Transverse colon (tissue), 4 donors: Measurements from ENCODE around the gene SHROOM3. TPM values are rescaled to one million over a fixed set of nuclear protein-coding genes. Genes with fewer than 3 reads are reported as not detected.

ENCODE experiments used
- DNase-seq: peaks from one replicate; pipeline ENCODE4 v3.0.0-alpha.2; 2019
- H3K27ac ChIP-seq, 4 donors: fragments of 200-600 bp; sonication (generic); 2 replicates each; pipeline ENCODE4 v1.5.1; 2016 to 2018; ENCODE audit warnings: inconsistent platforms in 4 of 4
- H3K27me3 ChIP-seq: fragments of 200-600 bp; sonication (generic); 2 replicates; pipeline ENCODE4 v1.5.1; 2017; ENCODE audit warnings: inconsistent platforms
- H3K36me3 ChIP-seq, 4 donors: fragments of 200-600 bp; sonication (generic); 2 replicates each; pipeline ENCODE4 v1.5.1; 2017 to 2019; ENCODE audit warnings: inconsistent platforms in 4 of 4
- H3K4me1 ChIP-seq, 4 donors: fragments of 200-600 bp; sonication (generic); 2 replicates each; pipeline ENCODE4 v1.5.1; 2017 to 2020; ENCODE audit warnings: inconsistent platforms in 4 of 4
- H3K4me3 ChIP-seq, 4 donors: fragments of 200-600 bp; sonication (generic); 1 replicate in 1 of 4; 2 replicates in 3 of 4; pipeline versions ENCODE4 v1.5.1 to v1.6.1; 2017 to 2019; ENCODE audit warnings: inconsistent platforms in 4 of 4
- H3K9me3 ChIP-seq, 2 donors: fragments of 200-600 bp; sonication (generic); 2 replicates each; pipeline ENCODE4 v1.5.1; 2017 to 2019; ENCODE audit warnings: inconsistent platforms in 2 of 2
- EP300 ChIP-seq: sonication (generic); formaldehyde crosslinking; IDR thresholded peaks from one replicate; pipeline ENCODE4 v1.6.1; 2017; ENCODE audit warnings: antibody characterized with exemption, low read depth
- POLR2A ChIP-seq: fragments of 450-650 bp; IDR thresholded peaks from one replicate; pipeline ENCODE4 v1.6.1; 2016; ENCODE audit warnings: antibody characterized with exemption, mild to moderate bottlenecking, moderate library complexity
- POLR2AphosphoS5 ChIP-seq, 3 donors: sonication (generic); formaldehyde crosslinking; IDR thresholded peaks; one replicate each; pipeline ENCODE4 v1.6.1; 2016; ENCODE audit warnings: antibody characterized with exemption in 3 of 3
- WGBS, 2 donors: methylation state at CpG; one replicate each; pipeline ENCODE4 v1.1.5; 2018; ENCODE audit warnings: low coverage in 1 of 2; 5-methylcytosine and 5-hydroxymethylcytosine counted together
- in situ Hi-C, 4 donors: fragments of 200-750 bp; cut with MboI; loops; one replicate each; pipeline versions ENCODE4 v1.15.0 to v1.15.1; 2017; ENCODE audit warnings: low sequenced_read_pairs in 3 of 4, low pct_ligation_motif_present in 1 of 4, low pct_unique_long_range_greater_than_20kb in 1 of 4
- intact Hi-C: fragments of 100-400 bp; cut with DNase I; formaldehyde crosslinking; loops from one replicate; pipeline ENCODE4 v1.15.1; 2023; ENCODE audit warnings: low total_unique reads
- total RNA-seq, 4 donors: library from RNA; depleted of rRNA; stranded (reverse); fragments of >200 nt; gene quantifications; one replicate each; pipeline ENCODE4 v1.1.0, GENCODE V29; 2016
- TF ChIP-seq, protein P1 (sequence below), 5 experiments: fragments of 200-600 bp in 3 of 5; fragments of 450-650 bp in 2 of 5; sonication (generic) in 3 of 5; IDR thresholded peaks; 1 replicate in 2 of 5; 2 replicates in 3 of 5; pipeline ENCODE4 v1.5.1; 2016 to 2017; ENCODE audit warnings: antibody characterized with exemption in 5 of 5, inconsistent platforms in 3 of 5, mild to moderate bottlenecking in 2 of 5, moderate library complexity in 1 of 5

The SHROOM3 gene
- 100 to 1,000 TPM; 182 to 456 (median 437) TPM for total RNA-seq

DNA sequence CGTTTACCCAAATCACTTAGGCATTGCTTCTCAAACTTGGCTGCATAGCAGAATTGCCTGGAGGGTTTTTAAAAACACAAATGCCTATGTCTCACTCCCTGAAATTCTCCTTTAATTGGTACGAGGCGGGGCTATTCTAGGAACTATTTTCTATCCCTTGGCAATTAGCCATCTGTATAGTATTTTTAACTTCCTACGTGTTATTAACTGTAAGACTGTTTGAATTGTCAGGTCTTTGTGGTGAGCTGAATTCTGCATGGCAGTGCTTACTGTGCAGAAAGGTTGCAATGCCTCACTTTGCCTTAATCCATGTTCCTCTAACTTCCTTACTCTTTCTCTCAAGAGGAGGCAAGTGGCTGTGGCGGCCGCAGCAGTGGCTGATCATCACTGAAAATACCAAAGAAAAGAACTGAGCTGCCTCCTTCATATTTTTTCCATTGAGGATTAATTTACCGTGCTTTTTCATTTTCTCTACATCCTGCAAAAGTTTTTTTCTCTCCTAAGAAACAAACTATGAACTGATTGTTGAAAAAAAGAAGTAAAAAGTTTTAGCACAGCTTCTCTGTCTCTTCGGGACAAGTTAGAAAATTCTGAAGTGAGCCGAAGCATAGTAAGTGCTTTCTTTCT, at the start of gene SHROOM3:
SHROOM3 (plus strand) TSS at position 329 of the 627 bp plus-strand sequence. CDS start 824 bp downstream, outside the sequence.
- Histone ChIP-seq H3K4me1 (peaks cover 0 to 4% (median 0%) of the 10 kb centered on the region in 4 donors), H3K9me3 (no peaks in the 10 kb centered on the region), H3K27ac (peak within 1 kb of the TSS in 1 of 4 donors; percentile 7), H3K4me3 (peak within 1 kb of the TSS in 2 of 4 donors; percentile 4 to 15), H3K36me3 (no peaks in the 10 kb centered on the region), H3K27me3 (no peaks in the 10 kb centered on the region)
- intact Hi-C loops = loop anchor here (5.0 kb wide), 1 partner anchor 67 kb away; no protein-coding TSS in a partner anchor
- in situ Hi-C loops = loop anchor here in 3 of 4 donors (5.0 to 10.0 kb wide), 3 partner anchors 60 to 320 kb away; no protein-coding TSS in a partner anchor
- 45 to 50% methylated on average over 9 of the region's 9 CpGs for WGBS, 2 donors
- no peak for DNase-seq
- no peak for TF ChIP-seq POLR2AphosphoS5 (IDR thresholded peaks at IDR 0.05)
- TF ChIP-seq, protein P1, sequence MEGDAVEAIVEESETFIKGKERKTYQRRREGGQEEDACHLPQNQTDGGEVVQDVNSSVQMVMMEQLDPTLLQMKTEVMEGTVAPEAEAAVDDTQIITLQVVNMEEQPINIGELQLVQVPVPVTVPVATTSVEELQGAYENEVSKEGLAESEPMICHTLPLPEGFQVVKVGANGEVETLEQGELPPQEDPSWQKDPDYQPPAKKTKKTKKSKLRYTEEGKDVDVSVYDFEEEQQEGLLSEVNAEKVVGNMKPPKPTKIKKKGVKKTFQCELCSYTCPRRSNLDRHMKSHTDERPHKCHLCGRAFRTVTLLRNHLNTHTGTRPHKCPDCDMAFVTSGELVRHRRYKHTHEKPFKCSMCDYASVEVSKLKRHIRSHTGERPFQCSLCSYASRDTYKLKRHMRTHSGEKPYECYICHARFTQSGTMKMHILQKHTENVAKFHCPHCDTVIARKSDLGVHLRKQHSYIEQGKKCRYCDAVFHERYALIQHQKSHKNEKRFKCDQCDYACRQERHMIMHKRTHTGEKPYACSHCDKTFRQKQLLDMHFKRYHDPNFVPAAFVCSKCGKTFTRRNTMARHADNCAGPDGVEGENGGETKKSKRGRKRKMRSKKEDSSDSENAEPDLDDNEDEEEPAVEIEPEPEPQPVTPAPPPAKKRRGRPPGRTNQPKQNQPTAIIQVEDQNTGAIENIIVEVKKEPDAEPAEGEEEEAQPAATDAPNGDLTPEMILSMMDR (IDR thresholded peaks at IDR 0.05) = no peak
- TF ChIP-seq POLR2A = no peak

DNA sequence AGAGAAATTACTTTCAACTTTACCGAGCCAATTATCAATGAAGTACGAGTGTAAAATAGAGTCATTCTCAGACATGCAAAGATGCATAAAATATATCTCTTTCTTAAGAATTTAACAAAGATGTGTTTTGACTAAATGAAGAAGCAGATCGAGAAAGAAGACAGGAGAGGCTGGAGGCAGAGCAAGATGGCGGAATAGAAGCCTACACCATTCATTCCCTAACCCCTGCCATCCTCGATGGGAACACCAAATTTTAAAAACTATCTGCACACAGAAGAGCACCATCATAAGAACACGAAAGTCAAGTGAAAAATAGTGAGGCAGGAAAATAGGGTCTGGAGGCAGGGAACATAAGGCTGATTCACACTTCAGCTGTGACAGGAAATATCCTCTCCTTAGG, 49.1 kb upstream of the SHROOM3 start:
- DNase-seq = no peak

DNA sequence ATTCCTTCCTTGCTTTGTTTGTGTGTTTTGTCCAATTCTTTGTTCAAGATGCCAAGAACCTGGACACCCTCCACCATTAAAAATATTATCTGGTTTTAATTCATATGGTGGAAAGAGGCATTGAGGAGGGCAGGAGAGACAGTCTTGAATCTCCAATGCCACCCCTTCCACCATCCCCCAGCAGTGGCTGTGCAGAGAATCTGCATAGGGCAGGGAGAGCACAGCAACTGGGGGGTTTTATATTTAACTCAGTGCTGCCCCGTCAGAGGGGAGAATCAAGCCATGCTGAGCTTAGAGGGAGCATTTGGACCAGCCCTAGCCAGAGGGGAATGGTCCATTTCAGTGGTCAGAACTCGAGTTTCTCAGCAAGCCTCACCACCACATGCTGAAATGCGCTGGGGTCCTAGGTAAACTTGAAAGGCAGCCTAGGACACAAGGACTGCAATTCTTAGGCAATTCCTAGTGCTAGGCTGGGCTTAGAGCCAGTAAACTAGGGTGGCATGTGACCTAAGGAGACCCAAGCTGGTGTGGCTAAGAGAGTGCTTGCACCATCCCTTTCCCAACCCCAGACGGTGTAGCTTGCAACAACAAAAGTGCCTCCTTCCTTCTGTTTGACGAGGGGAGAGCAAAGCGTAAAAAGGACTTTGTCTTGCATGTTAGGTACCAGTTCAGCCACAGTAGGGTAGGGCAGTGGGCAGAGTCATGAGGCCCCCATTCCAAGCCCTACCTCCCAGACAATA, 48.3 kb upstream of the SHROOM3 start:
- Histone ChIP-seq H3K9me3 (peaks cover 0 to 5% of the 10 kb centered on the region in 2 donors), H3K27me3 (no peaks in the 10 kb centered on the region), H3K36me3 (no peaks in the 10 kb centered on the region), H3K4me1 (no peaks in the 10 kb centered on the region), H3K4me3 (no peak overlapping the region), H3K27ac (no peak overlapping the region)
- no peak for TF ChIP-seq POLR2AphosphoS5 (IDR thresholded peaks at IDR 0.05)
- TF ChIP-seq, protein P1 (IDR thresholded peaks at IDR 0.05) = no peak
- no peak for TF ChIP-seq EP300
- no peak for TF ChIP-seq POLR2A
- DNase-seq = no peak
- in situ Hi-C loops (loop anchor here in 1 of 4 donors (10.0 kb wide), 1 partner anchor 212 kb away; no protein-coding TSS in a partner anchor), intact Hi-C loops (no loop called here)
- WGBS, 2 donors = 88 to 100% methylated on average over 2 to 6 of the region's 6 CpGs

More for the DNA sequence above, 49.1 kb upstream of the SHROOM3 start:
- TF ChIP-seq EP300 = no peak
- TF ChIP-seq, protein P1 (IDR thresholded peaks at IDR 0.05) = no peak
- TF ChIP-seq POLR2AphosphoS5 (IDR thresholded peaks at IDR 0.05) = no peak
- no peak for TF ChIP-seq POLR2A
- intact Hi-C loops = no loop called here
- Histone ChIP-seq H3K4me1 (no peaks in the 10 kb centered on the region), H3K27ac (no peak overlapping the region), H3K27me3 (no peaks in the 10 kb centered on the region), H3K36me3 (no peaks in the 10 kb centered on the region), H3K4me3 (no peak overlapping the region), H3K9me3 (peaks cover 0 to 5% of the 10 kb centered on the region in 2 donors)
- 84 to 91% methylated on average over 6 of the region's 6 CpGs for WGBS, 2 donors
- in situ Hi-C loops = loop anchor here in 1 of 4 donors (10.0 kb wide), 1 partner anchor 211 kb away; no protein-coding TSS in a partner anchor

DNA sequence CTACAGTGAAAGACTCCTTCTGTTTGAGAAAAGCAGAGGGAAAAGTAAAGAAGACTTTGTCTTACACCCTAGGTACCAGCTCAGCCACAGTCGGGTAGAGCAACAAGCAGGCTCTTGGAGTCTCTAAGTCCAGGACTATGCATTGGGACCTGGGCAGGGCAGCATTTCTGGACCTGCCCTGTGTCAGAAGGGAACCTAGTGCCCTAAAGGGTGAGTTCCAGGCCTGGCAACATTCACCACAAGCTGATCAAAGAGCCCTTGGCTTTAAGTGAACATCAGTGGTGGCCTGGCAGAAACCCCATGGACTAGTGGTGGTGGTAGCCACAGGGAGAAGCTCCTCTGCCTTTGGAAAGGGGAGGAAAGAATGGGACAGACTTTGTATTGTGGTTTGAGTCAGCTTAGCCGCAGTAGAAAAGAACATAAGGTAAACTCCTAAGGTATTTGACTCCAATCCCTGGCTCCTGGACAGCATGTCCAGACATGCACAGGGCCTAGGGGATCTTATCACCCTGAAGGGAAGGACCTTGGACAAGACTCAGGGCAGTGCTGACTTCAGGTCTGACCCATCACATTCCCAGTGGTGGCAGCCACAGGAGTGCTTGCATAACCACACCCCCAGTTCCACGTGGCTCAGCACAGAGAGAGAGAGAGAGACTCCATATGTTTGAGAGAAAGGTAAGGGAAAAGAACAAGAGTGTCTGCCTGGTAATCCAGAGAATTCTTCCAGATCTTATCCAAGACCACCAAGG, 46.7 kb upstream of the SHROOM3 start:
- Histone ChIP-seq H3K36me3 (no peaks in the 10 kb centered on the region), H3K27ac (no peak overlapping the region), H3K27me3 (no peaks in the 10 kb centered on the region), H3K9me3 (peaks cover 5% of the 10 kb centered on the region in 2 donors), H3K4me1 (no peaks in the 10 kb centered on the region), H3K4me3 (no peak overlapping the region)
- DNase-seq = no peak
- in situ Hi-C loops (loop anchor here in 1 of 4 donors (10.0 kb wide), 1 partner anchor 214 kb away; no protein-coding TSS in a partner anchor), intact Hi-C loops (no loop called here)
- WGBS, 2 donors = 80% methylated on average over 3 of the region's 3 CpGs; no CpG with 5 or more reads in 1 of the 2 donors
- TF ChIP-seq POLR2A (no peak), POLR2AphosphoS5 (IDR thresholded peaks at IDR 0.05) (no peak), EP300 (no peak)
- TF ChIP-seq, protein P1 (IDR thresholded peaks at IDR 0.05) = no peak
